GM21423 (cell line): ENCODE measurements around the gene QKI.
"Not testable (repeated sequence)": the region's sequence is repeated elsewhere in the genome, so short reads cannot be mapped to it uniquely, and the experiment has no call there.

ENCODE experiments used
- ATAC-seq: cut with Tn5 transposase; IDR thresholded peaks from one replicate; pipeline ENCODE4 v1.9.1; 2021; ENCODE audit warnings: mild to moderate bottlenecking, moderate library complexity; ENCODE audit not compliant: unreplicated experiment

QKI gene

DNA sequence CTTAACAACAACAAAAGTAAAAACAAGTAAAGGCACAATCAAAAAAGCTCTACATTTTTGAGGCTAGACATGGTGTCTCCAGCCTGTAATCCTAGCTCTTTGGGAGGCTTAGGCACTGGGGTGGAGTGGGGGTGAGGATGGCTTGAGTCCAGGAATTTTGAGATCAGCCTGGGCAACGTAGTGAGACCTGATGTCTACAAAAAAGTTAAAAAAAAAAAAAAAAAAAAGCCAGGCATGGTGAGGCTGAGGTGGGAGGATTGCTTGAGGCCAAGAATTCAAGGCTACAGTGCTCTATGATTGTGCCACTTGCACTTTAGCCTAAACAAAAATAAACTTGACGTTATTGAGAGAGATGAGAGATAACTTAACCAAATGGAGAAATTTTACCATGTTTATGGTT, 60.1 kb downstream of the QKI start:
- no peak for ATAC-seq

DNA sequence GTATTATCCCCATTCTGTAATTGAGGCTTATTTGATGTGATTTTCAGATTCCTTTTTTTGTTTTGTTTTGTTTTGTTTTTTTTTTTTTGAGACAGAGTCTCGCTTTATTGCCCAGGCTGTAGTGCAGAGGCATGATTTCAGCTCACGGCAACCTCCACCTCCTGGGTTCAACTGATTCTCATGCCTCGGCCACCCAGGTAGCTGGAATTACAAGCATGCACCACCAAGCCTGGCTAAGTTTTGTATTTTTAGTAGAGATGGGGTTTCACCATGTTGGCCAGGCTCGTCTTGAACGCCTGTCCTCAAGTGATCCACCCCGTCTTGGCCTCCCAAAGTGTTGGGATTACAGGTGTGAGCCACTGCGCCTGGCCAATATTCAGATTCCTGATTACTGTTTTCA, 62.4 kb downstream of the QKI start:
- ATAC-seq = not testable (repeated sequence)

DNA sequence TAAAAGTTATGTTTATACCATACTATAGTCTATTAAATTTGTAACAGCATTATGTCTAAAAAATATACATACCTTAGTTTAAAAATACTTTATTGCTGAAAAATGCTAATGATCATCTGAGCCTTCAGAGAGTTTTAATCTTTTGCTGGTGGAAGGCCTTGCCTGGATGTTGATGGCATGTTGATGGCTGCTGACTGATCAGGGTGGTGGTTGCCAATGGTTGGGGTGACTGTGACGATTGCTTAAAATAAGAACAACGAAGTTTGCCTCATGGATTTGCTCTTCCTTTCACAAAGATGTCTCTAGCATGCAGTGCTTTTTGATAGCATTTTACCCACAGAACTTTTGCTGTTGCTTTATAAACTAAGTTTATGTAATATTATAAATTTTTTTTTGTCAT, 68.6 kb downstream of the QKI start:
- ATAC-seq = no peak

DNA sequence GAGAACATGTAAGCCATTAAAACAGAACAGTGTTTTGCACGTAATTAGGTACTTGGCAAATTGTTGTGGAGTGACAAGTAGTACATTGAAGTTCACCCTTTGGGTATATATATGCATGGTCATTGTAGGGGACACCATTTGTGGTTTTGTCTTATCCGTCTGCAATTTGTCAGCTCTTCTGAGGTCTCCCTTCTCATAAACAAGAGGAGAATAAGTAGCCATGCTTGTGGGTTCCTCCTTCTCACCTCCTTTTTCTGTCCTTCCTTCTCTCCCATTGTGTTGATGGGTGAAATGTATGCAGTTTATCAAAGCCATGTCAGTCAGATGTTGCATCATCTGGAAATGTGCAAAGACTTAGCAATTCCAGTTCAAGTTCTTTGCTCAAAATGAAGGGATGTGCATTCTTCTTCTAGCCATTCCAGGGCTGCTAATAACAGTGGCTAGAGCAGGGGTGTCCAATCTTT, 70.9 kb downstream of the QKI start:
- no peak for ATAC-seq

DNA sequence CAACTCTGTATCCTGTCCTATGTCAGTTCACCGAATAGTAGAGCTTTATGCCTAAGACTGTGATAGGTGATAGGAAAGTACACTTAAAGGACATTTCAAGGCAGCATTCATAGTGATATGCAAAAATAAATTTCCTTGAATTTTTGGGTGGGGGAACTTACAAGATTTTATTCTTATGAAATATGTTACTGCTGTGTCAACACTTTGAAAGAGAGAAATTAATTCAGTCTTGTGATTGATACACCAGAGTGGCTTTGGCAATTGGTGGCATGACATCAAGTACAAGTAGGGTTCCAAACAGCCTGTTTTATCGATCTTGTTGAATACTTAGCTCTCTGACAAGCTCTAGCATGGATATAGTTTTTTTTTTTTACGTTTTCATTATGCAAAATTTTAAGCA, 72.3 kb downstream of the QKI start:
- ATAC-seq = no peak

DNA sequence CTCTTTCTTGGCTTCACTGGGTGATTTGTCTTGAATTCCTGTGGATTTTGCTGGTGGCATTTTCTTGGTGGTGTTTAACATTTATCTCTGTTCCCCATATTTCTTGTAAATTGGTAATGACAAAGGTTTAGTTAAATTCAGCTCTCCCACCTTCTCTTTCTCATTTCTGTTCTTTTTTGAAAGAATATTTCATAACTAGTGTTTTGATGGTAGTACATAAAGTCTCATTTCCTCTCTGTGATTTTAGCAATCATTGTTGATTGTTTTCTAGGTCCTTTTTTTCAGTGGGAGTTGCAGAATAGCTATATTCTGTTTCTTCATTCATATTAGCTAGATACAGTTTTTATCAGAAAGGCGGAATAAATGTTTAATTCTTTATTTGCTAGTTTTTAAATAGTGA, 73.1 kb downstream of the QKI start:
- no peak for ATAC-seq

DNA sequence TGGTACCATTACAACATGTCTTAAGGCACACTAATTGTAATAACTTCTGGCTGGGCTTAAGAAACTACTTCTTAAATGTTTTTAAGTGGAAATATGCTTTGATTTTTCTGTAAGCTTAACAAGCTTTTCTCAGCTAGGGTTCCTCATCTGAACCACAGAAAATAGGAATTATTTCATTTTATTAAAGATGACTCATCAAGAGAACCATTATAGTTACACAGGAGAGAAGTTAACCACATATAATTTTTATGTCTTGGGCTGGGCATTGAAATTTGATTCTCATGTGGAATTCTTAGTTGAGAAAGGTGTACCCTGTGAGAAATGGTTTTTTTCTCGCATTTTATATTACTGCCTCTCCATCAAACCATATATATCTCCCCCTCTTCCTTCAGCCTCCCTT, 75.1 kb downstream of the QKI start:
- ATAC-seq = no peak

DNA sequence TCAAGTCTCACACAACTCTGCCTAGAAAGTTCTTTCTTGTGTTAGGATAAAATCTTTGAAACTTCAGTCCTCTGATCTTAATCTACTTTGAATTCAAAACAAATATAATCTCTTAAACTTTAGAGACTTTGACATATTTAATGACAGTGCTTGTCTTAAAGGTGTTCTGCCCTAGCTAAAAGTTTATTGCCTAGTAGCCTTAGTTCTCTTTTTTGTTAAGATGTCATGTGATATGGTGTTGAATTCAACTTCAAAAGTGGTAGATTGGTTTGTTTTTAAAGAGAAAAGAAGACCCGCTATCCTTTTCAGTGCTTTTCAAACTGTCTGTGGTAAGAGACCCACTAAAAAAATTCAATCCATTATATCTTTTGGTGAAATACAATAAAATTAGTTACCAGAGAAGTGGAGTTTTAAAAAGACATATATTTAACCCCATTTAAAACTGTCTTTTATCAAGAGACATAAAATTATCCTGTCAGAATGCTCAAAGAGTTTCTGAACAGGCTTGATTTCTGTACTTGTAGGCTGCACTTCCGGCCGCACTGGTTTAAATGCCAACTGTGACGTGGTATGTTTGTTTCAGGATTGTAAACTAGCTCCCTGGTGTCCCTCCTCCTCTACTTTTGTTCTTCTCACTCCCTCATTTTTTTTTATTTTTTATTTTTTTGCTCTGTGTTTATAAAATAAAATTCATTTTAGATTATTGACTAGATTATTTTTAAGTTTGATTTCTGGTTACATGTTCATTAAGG, 76.5 kb downstream of the QKI start:
- ATAC-seq = no peak

DNA sequence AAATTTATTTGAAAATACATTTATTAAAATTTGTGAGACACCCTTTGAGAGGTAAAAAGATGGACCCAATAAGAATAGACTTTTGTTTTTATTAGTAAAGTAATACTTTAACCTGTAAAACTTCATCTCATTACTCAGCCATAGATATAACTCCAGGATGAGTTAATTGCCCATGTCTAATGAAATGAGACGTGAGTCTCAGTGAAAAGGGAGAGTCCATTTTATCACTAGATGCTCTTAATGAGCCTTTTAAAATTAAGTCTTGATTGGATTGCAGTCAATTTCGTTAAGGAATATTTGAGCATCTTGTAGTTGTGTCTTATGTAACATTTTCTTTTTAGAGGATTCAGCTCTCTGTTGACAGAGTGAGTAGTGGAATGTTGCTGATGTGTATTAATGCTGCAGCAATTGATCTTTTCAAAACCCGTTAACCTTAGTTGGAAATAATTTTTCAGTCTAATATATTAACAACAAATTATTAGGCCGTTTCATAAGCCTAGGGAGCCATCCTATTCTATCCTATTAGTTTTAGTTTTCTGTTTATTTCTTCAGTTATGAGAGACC, 77.3 kb downstream of the QKI start:
- no peak for ATAC-seq

DNA sequence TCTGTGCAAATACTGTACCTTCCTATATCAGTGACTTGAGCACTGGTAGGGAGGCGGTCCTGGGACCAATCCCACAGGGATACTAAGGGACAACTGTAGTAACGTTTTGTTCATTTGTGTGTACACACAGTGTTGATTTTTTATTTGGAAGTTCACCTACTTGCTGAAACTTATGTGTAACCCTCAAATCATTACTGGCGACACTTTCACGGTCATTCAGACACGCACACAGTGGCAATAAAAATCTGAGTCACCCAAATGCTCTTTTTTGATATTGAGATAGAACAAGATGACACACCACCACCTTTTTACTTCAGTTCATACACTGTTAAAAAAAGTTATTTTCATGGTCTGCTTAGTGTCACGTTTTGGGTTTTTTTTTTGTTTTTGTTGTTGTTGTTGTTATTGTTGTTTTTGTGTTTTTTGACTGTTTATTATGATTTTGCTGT, 79.8 kb downstream of the QKI start:
- no peak for ATAC-seq

DNA sequence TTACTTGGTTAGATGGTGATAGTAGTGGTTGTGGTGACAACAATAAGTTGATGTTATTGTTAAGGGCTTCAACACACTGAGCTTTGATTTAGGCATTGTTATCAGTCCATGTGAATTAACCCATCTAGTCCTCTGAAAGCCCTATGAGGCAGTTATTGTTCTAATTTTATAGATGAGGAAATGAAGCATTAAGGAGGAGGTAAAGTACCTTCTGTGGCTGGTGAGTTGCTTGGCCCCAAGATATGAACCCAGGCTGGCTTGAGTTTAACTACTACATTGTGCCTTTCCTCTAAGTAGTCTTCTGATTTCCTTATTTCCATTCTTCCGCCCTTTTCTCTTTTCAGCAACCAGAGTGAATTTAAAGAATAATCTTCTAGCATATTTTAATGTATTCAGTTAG, 81.7 kb downstream of the QKI start:
- no peak for ATAC-seq

DNA sequence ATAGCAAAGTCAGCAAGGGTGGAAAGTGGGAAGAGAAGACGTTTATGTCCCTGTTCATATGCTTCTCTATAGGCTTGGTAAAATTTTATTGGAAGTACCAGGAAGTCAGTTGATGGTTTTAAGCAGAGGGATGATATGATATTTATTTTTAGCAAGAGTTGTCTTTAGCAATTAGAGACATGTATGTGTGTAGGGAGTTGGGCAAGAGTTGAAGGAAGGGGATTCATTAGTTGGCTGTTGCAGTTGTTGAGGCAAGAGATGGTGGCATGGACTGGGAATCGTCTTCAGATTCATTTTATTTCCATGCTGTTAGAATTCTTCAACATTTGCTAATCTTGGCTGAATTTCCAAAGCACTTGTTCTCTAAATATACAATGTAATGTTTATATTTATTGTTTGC, 85.6 kb downstream of the QKI start:
- no peak for ATAC-seq

DNA sequence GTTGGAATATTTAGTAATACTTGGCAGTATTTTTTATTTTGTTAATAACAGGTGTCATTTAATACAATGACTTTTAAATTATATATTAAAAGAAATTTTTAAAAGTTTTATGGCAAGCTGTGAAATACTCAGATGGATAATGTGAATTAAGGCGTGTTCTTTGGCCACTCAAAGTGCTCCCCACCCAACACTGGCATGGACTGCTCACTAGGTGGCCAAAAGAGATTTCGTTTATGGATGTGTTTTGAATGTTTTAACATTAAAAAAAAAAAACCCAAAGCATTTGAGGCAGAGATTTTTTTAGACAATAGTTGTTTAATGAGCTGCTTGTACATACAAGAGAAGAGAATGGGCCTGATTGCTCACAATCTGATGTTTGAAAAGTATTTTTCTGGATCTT, 86.5 kb downstream of the QKI start:
- no peak for ATAC-seq

DNA sequence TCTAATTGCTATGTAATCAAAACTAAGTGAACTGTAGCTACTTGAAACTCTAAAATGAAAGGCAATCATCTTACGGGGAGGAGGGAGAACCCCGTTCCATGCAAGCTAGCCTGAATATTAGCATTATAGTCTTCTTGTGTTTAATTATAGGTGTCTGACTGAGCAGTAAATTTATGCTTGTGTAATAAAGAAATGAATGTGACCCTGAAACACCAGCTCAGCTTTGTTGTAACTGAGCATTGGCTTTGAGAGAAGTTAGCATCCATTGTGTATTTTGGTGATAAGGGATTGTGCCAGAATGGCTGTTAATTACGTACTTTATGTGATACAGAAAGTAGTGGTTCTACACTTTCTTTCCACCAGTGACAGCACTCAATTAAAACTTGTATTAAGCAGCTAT, 86.9 kb downstream of the QKI start:
- ATAC-seq = no peak

DNA sequence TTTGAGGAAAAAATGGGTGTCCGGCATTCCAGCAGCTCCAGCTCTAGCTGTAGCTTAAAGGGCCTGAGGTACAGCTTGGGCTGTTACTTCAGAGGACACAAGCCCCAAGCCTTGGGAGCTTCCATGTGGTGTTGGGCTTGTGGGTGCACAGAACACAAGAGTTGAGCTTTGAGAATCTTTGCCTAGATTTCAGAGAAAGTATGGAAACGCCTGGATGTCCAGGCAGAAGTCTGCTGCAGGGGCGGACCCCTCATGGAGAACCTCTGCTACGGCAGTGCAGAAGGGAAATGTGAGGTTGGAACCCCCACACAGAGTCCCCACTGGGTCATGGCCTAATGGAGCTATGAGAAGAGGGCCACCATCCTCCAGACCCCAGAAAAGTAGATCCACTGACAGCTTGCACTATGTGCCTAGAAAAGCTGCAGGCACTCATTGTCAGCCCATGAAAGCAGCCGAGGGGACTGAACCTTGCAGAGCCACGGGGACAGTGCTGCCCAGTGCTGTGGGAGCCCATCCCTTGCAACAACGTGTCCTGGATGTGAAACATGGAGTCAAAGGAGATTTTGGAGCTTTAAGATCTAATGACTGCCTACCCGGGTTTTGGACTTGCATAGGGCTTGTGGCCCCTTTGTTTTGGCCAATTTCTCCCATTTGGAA, 90.6 kb downstream of the QKI start:
- ATAC-seq = no peak

DNA sequence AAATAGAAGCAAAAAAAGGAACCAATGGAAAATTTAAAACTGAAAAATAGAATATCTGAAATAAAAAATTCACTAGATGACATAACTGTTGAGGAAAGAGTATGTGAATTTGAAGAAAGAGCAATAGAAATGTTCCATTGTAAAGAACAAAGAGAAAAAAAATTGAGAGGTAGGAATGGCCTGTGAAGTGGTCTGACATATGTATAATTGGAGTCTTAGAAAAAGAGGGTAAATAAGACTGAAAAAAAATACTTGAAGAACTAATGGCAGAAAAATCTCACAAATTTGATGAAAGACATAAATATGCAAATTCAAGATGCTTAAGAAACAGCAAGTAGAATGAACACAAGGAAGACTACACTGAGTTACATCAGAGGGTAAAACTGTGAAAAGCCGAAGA, 93.4 kb downstream of the QKI start:
- no peak for ATAC-seq

DNA sequence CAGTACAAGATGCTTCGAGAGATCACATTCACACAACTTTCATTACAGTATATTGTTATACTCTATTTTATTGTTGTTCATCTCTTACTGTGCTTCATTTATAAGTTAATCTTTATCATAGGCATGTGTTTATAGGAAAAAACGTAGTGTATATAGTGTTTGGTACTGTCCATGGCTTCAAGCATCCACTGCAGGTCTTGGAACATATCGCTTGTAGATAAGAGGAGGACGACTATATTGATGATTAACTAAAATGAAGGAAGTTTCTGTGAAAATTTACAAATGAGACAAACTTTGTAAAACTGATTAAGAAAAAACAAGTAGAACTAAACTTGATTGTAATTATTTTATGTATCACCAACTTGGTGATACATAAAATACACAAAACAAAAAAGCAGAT, 98.5 kb downstream of the QKI start:
- no peak for ATAC-seq

DNA sequence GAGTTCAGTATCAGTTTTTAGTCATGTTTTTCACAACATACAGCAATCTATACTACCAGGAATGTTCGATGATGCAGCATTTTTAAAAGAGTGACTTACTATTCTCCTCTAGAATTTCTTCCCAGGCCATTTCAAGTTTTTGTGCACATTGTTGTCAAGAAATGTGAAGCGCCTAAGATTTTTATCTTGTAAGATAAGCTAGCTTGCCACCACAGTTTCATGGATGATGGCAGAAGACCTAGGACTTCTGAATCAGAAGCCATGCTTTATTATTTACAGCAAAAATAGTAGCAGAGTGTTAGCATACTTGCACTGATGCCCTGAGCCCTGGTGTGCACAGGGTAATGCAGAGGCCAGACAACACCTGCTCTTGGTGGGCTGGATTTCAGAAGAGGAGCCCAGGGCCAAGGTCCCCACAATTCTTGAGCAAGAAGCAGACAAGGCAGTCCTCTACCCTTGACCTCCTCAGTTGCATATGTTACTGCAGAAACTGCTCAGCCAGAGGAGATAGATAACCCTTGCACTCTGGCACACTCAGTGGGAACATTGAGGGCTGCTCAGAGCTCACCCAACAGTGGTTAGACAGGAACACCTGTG, 99.2 kb downstream of the QKI start:
- ATAC-seq = no peak

DNA sequence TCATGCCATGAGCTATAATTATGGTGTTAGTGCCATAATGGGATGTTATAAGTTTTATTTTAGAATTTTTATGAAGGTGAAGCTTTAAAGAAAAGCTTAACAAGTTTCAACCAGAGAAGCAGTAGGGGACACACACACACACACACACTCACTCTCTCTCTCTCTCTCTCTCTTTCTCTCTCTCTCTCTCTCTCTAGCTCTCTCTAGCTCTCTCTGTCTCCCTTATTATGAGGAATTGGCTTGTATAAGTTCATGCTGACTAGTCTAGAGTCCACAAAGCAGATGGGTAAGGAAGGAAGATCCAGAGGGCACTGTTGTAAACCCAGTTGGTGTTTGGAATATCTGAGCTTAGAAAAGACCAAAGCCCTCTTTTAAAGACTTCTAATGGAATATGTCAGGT, 102.4 kb downstream of the QKI start:
- no peak for ATAC-seq

DNA sequence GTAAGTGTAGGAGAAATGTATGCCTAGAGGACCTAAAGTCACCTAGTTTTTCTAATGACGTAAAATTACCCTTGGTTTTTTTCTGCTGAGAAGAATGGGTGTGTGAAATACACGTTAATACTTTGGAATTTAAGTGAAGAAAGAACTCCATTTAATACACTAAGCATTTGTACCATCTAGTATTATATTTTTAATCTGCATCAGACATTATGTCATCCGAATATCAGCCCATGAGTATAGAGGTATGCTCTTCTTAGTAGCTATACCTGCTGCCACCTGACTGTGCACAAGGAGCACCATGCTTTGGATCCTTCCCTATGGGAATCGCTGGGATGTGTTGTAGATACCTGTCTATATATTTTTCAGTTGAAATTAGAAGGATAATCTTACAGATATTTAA, 106.4 kb downstream of the QKI start:
- no peak for ATAC-seq

DNA sequence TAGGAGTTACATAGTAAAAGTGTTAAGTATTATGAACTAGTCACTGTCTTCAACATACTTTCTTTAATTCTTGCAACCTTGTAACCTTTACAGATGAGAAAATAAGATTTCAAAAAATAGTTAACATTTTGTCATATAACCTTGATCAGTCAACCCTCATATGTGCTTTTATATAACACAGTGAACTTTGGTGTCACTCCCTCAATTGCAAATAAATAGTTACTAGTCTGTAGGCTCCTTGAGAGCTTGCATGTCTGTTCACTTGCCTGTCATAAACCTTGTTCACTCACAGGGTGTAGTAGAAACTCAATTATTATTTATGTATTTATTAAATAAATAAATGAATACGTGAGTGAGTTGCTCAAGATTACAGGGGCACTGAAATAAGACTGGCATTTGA, 107.5 kb downstream of the QKI start:
- ATAC-seq = no peak

DNA sequence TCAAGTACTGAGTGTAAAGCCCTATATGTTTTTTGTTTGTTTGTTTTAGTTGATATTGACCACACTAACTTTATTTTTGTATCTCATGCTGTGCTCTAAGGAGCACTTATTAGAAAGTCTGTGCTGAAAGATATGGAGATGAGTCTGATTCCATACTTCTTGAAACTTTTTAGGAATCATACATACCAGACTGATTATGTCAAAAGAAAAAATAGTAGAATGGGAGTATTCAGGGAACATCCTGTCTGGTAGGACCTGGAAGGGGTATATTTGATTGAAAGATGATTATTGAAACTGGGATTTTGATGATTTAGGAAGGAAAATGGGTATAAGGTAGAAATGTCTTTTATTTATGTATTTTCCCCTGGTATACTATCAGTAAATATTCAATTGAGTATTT, 111.4 kb downstream of the QKI start:
- ATAC-seq = no peak
